Measurements from ENCODE around the gene GPATCH2. TPM values are rescaled to one million over a fixed set of nuclear protein-coding genes. Genes with fewer than 3 reads are reported as not detected.

GPATCH2 gene
- total RNA-seq, 1 experiment from 2014 or later = 11.2 TPM

- no peaks in the 10 kb centered on the region for H3K27me3 ChIP-seq (ENCODE audit: control insufficient read depth, insufficient read depth, low read length)
- no peak overlapping the region for H3K27ac ChIP-seq (ENCODE audit: low read length)
- no peaks in the 10 kb centered on the region for H3K36me3 ChIP-seq (ENCODE audit: control insufficient read depth, insufficient read depth, low read length)
- DNase-seq (ENCODE audit: low read depth, low spot score) (no peak), ATAC-seq (no peak)
- no TSS peak for BruUV-seq (replicated peaks)
- H3K9me3 ChIP-seq (ENCODE audit: control insufficient read depth, insufficient read depth, low read depth, low read length) = no peaks in the 10 kb centered on the region
- no peak overlapping the region for H3K4me3 ChIP-seq (ENCODE audit: low read depth in 2 of 2, low read length in 2 of 2)
- no peaks in the 10 kb centered on the region; the same call in 1 of the 2 replicates for H3K4me1 ChIP-seq (ENCODE audit: control insufficient read depth, insufficient read depth, low read length)
- ChIA-PET CTCF (no interaction called here), POLR2A (no interaction called here)
- TF ChIP-seq SIN3A (IDR thresholded peaks at IDR 0.05; ENCODE audit: borderline replicate concordance, insufficient read depth, low read depth, low read length) (no peak), POLR2AphosphoS5 (IDR thresholded peaks at IDR 0.05; ENCODE audit: low read depth, low read length) (no peak)
- in situ Hi-C loops (cut with HindIII; ENCODE audit: low pct_unique_long_range_greater_than_20kb, low sequenced_read_pairs) (no loop called here), intact Hi-C loops (cut with micrococcal nuclease; ENCODE audit: unreplicated experiment) (no loop called here)
These were observed 90.6 kb downstream of the GPATCH2 start for GRCh38 chr1:217540321-217540720.

- no peaks in the 10 kb centered on the region; the same call in 1 of the 2 replicates for H3K4me1 ChIP-seq (ENCODE audit: control insufficient read depth, insufficient read depth, low read length)
- DNase-seq (ENCODE audit: low read depth, low spot score) (no peak), ATAC-seq (no peak)
- no peaks in the 10 kb centered on the region for H3K9me3 ChIP-seq (ENCODE audit: control insufficient read depth, insufficient read depth, low read depth, low read length)
- no TSS peak for BruUV-seq (replicated peaks)
- in situ Hi-C loops (cut with HindIII; ENCODE audit: low pct_unique_long_range_greater_than_20kb, low sequenced_read_pairs) (no loop called here), intact Hi-C loops (cut with micrococcal nuclease; ENCODE audit: unreplicated experiment) (no loop called here)
- H3K4me3 ChIP-seq (ENCODE audit: low read depth in 2 of 2, low read length in 2 of 2) = no peak overlapping the region
- CTCF ChIA-PET = no interaction called here
- no peaks in the 10 kb centered on the region for H3K36me3 ChIP-seq (ENCODE audit: control insufficient read depth, insufficient read depth, low read length)
- no peaks in the 10 kb centered on the region for H3K27me3 ChIP-seq (ENCODE audit: control insufficient read depth, insufficient read depth, low read length)
- POLR2A ChIA-PET = no interaction called here
- H3K27ac ChIP-seq (ENCODE audit: low read length) = no peak overlapping the region
- no peak for TF ChIP-seq POLR2AphosphoS5 (IDR thresholded peaks at IDR 0.05; ENCODE audit: low read depth, low read length)
- no peak for TF ChIP-seq CTCF (IDR thresholded peaks at IDR 0.05)
- no peak for TF ChIP-seq TCF7L2 (IDR thresholded peaks at IDR 0.05; ENCODE audit: low read depth, low read length)
- no peak for TF ChIP-seq SIN3A (IDR thresholded peaks at IDR 0.05; ENCODE audit: borderline replicate concordance, insufficient read depth, low read depth, low read length)
- TF ChIP-seq REST (IDR thresholded peaks at IDR 0.05; ENCODE audit: insufficient read depth in 1 of 2, low read depth in 2 of 2, low read length in 1 of 2) = no peak
These were observed 91.4 kb downstream of the GPATCH2 start for GRCh38 chr1:217539510-217539909.

- no peaks in the 10 kb centered on the region for H3K36me3 ChIP-seq (ENCODE audit: control insufficient read depth, insufficient read depth, low read length)
- CTCF ChIA-PET = no interaction called here
- no peak for TF ChIP-seq SIN3A (IDR thresholded peaks at IDR 0.05; ENCODE audit: borderline replicate concordance, insufficient read depth, low read depth, low read length)
- no peak for TF ChIP-seq TCF7L2 (IDR thresholded peaks at IDR 0.05; ENCODE audit: low read depth, low read length)
- TF ChIP-seq REST (IDR thresholded peaks at IDR 0.05; ENCODE audit: insufficient read depth in 1 of 2, low read depth in 2 of 2, low read length in 1 of 2) = no peak
- no peak for TF ChIP-seq POLR2AphosphoS5 (IDR thresholded peaks at IDR 0.05; ENCODE audit: low read depth, low read length)
- ATAC-seq (no peak), DNase-seq (ENCODE audit: low read depth, low spot score) (no peak)
- no peaks in the 10 kb centered on the region for H3K9me3 ChIP-seq (ENCODE audit: control insufficient read depth, insufficient read depth, low read depth, low read length)
- in situ Hi-C loops (cut with HindIII; ENCODE audit: low pct_unique_long_range_greater_than_20kb, low sequenced_read_pairs) (no loop called here), intact Hi-C loops (cut with micrococcal nuclease; ENCODE audit: unreplicated experiment) (no loop called here)
- POLR2A ChIA-PET = no interaction called here
- no peaks in the 10 kb centered on the region; the same call in 1 of the 2 replicates for H3K4me1 ChIP-seq (ENCODE audit: control insufficient read depth, insufficient read depth, low read length)
- H3K27me3 ChIP-seq (ENCODE audit: control insufficient read depth, insufficient read depth, low read length) = no peaks in the 10 kb centered on the region
- no TSS peak for BruUV-seq (replicated peaks)
- H3K27ac ChIP-seq (ENCODE audit: low read length) = no peak overlapping the region
- H3K4me3 ChIP-seq (ENCODE audit: low read depth in 2 of 2, low read length in 2 of 2) = no peak overlapping the region
These were observed 95.1 kb downstream of the GPATCH2 start for GRCh38 chr1:217535601-217536377.
